ENCODE results near the gene TMEM163.

Gene TMEM163

GRCh38 chr2:134433469-134433868 is 285.3 kb downstream of the TMEM163 start:
- TF ChIP-seq RAD21 (IDR thresholded peaks at IDR 0.05; ENCODE audit: low read depth) (no peak), TEAD4 (IDR thresholded peaks at IDR 0.05) (no peak), EGR1 (IDR thresholded peaks at IDR 0.05) (no peak), CREB1 (IDR thresholded peaks at IDR 0.05; ENCODE audit: low read depth) (no peak), NFIC (IDR thresholded peaks at IDR 0.05) (no peak), TCF12 (IDR thresholded peaks at IDR 0.05; ENCODE audit: low read depth) (no peak), EP300 (IDR thresholded peaks at IDR 0.05; ENCODE audit: borderline replicate concordance) (no peak), TAF1 (IDR thresholded peaks at IDR 0.05; ENCODE audit: low read depth) (no peak), ZBTB7A (IDR thresholded peaks at IDR 0.05; ENCODE audit: low read depth) (no peak), USF1 (IDR thresholded peaks at IDR 0.05) (no peak), CEBPB (IDR thresholded peaks at IDR 0.05) (no peak), YY1 (IDR thresholded peaks at IDR 0.05; ENCODE audit: low read depth) (no peak)

GRCh38 chr2:134432435-134432883 is 286.3 kb downstream of the TMEM163 start:
- no peak for TF ChIP-seq CREB1 (IDR thresholded peaks at IDR 0.05; ENCODE audit: low read depth)
- no peak for TF ChIP-seq RAD21 (IDR thresholded peaks at IDR 0.05; ENCODE audit: low read depth)
- no peak for TF ChIP-seq FOXM1 (IDR thresholded peaks at IDR 0.05; ENCODE audit: borderline replicate concordance, low read depth)
- TF ChIP-seq CEBPB (IDR thresholded peaks at IDR 0.05): no peak
- TF ChIP-seq YY1 (IDR thresholded peaks at IDR 0.05; ENCODE audit: low read depth): no peak
- no peak for TF ChIP-seq TEAD4 (IDR thresholded peaks at IDR 0.05)
- TF ChIP-seq EGR1 (IDR thresholded peaks at IDR 0.05): no peak
- TF ChIP-seq USF1 (IDR thresholded peaks at IDR 0.05): no peak
- no peak for TF ChIP-seq EP300 (IDR thresholded peaks at IDR 0.05; ENCODE audit: borderline replicate concordance)
- no peak for TF ChIP-seq TCF12 (IDR thresholded peaks at IDR 0.05; ENCODE audit: low read depth)
- TF ChIP-seq MAX (IDR thresholded peaks at IDR 0.05): no peak
- no peak for TF ChIP-seq ZBTB7A (IDR thresholded peaks at IDR 0.05; ENCODE audit: low read depth)
- no peak for TF ChIP-seq TAF1 (IDR thresholded peaks at IDR 0.05; ENCODE audit: low read depth)
- TF ChIP-seq NFIC (IDR thresholded peaks at IDR 0.05): no peak

- TF ChIP-seq USF1 (IDR thresholded peaks at IDR 0.05) (no peak), TAF1 (IDR thresholded peaks at IDR 0.05; ENCODE audit: low read depth) (no peak), TEAD4 (IDR thresholded peaks at IDR 0.05) (no peak), FOXM1 (IDR thresholded peaks at IDR 0.05; ENCODE audit: borderline replicate concordance, low read depth) (no peak), NFIC (IDR thresholded peaks at IDR 0.05) (no peak), ZBTB7A (IDR thresholded peaks at IDR 0.05; ENCODE audit: low read depth) (no peak), RAD21 (IDR thresholded peaks at IDR 0.05; ENCODE audit: low read depth) (no peak), CEBPB (IDR thresholded peaks at IDR 0.05) (no peak), CREB1 (IDR thresholded peaks at IDR 0.05; ENCODE audit: low read depth) (no peak), REST (IDR thresholded peaks at IDR 0.05; ENCODE audit: low read depth) (no peak), MAX (IDR thresholded peaks at IDR 0.05) (no peak), EP300 (IDR thresholded peaks at IDR 0.05; ENCODE audit: borderline replicate concordance) (no peak), TCF12 (IDR thresholded peaks at IDR 0.05; ENCODE audit: low read depth) (no peak), YY1 (IDR thresholded peaks at IDR 0.05; ENCODE audit: low read depth) (no peak), EGR1 (IDR thresholded peaks at IDR 0.05) (no peak)
Measured at GRCh38 chr2:134431838-134432434, 286.9 kb downstream of the TMEM163 start.

- TF ChIP-seq USF1 (IDR thresholded peaks at IDR 0.05) (no peak), TEAD4 (IDR thresholded peaks at IDR 0.05) (no peak), CEBPB (IDR thresholded peaks at IDR 0.05) (no peak), MAX (IDR thresholded peaks at IDR 0.05) (no peak), TCF12 (IDR thresholded peaks at IDR 0.05; ENCODE audit: low read depth) (no peak), CREB1 (IDR thresholded peaks at IDR 0.05; ENCODE audit: low read depth) (no peak), TAF1 (IDR thresholded peaks at IDR 0.05; ENCODE audit: low read depth) (no peak), RAD21 (IDR thresholded peaks at IDR 0.05; ENCODE audit: low read depth) (no peak), EGR1 (IDR thresholded peaks at IDR 0.05) (no peak), FOXM1 (IDR thresholded peaks at IDR 0.05; ENCODE audit: borderline replicate concordance, low read depth) (no peak), NFIC (IDR thresholded peaks at IDR 0.05) (no peak), ZBTB7A (IDR thresholded peaks at IDR 0.05; ENCODE audit: low read depth) (no peak), EP300 (IDR thresholded peaks at IDR 0.05; ENCODE audit: borderline replicate concordance) (no peak)
Measured at GRCh38 chr2:134429886-134430285, 288.9 kb downstream of the TMEM163 start.

- no peak for TF ChIP-seq TEAD4 (IDR thresholded peaks at IDR 0.05)
- TF ChIP-seq USF1 (IDR thresholded peaks at IDR 0.05): no peak
- no peak for TF ChIP-seq ZBTB7A (IDR thresholded peaks at IDR 0.05; ENCODE audit: low read depth)
- TF ChIP-seq REST (IDR thresholded peaks at IDR 0.05; ENCODE audit: low read depth): no peak
- no peak for TF ChIP-seq CEBPB (IDR thresholded peaks at IDR 0.05)
- TF ChIP-seq EP300 (IDR thresholded peaks at IDR 0.05; ENCODE audit: borderline replicate concordance): no peak
Measured at GRCh38 chr2:134426721-134427120, 292.1 kb downstream of the TMEM163 start.
